Measurements from ENCODE around the gene PTPRT.

Gene PTPRT

DNA sequence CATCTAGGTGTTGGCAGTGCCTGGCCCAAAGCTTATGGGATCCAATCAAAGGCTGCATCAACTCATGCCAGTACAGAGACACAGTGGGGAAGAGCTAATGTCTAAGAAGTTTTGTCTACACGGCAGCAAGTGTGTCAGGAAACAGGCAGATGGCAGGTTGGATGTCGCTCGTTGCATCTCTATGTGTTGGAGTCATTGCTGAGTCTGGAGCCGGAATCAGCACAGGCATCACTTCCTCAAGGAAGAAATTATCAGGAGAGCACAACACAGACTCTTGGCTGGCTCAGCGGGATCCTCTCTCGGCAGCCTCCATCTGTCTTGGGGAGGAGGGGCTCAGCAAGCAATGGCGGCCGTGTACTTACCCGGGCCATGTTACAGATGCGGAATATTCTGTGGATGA lies 1104.3 kb downstream of the PTPRT start:
- no peak for FAIRE-seq

DNA sequence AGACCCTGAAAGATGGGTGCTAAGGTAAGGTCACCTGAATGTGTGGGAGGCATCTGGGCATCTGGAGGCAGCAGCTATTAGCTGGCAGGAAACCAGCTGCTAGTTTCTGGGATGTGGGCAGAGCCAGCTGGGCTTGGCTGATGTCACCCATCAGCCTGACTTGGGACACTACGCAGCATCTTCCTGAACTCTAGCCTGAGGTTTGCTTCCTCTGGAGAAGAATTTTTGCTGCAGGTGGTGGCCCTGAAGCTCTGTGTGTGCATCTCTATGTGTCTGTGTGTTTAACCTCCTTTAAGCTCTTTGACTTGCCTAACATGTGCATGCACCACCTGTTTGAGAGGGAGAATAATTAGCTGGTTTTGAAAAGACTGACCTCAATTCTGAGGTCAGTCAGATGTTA lies 1106.4 kb downstream of the PTPRT start:
- FAIRE-seq, result no peak

- no peak for FAIRE-seq
These were observed 1107.1 kb downstream of the PTPRT start for GRCh38 chr20:42082611-42083010.

GRCh38 chr20:42080956-42081355 lies 1108.8 kb downstream of the PTPRT start:
- no peak for FAIRE-seq

DNA sequence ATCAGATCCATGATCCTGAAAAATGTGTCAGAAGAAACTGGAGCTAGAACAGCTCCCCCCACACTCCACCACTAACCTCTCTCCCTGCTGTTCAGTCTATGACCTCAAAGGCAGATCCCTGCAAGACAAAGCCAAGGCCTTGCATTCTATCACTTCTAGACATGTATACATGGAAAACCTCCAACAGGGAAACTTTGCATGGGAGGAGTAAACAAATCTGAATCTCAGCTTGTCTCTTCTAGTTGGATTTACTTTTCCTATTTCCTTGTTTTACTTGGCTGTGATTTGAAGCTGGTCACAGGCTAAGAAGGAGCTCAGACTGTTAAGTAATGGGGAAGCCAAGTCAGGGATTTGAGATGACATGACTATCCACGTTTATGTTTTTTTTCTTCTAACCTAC lies 1114.8 kb downstream of the PTPRT start:
- no peak for FAIRE-seq

DNA sequence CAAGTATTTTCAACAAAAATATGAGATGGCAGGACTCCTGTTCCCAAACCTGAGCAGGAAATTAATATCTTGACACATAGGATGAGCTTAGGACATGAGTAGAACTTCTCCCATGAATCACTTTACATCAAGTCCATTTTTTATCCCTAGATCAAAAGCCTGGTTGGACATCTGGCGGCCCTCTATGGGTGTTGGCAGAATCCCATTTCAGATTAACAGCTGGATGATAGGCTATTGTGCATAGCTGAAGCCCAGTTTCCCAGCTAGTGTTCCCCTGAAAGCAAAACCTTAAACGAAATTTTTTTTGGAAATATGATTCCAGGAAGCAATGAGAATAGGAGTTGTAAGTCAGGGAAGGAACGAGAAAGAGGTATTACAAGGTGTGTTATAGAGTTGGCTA lies 1122.1 kb downstream of the PTPRT start:
- FAIRE-seq, result no peak

DNA sequence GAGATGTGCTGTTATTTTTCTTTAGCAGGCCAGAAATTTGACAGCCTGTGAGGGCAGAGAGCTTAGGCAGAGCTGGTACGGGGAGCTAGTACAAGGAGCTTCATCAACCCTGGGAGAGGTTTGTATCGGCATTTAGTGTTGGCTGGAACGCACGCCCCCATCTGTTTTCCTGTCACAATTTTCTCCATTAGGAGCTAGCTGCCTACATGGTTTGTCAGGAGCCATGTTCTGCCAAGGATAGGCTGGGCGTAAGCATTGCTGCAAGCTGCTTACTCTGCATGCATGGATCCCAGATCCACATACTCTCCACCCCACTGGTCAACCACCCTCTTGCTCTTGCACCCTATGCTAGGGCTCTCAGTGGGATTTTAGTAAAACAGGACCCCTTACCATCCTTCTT lies 1122.5 kb downstream of the PTPRT start:
- FAIRE-seq, result no peak

DNA sequence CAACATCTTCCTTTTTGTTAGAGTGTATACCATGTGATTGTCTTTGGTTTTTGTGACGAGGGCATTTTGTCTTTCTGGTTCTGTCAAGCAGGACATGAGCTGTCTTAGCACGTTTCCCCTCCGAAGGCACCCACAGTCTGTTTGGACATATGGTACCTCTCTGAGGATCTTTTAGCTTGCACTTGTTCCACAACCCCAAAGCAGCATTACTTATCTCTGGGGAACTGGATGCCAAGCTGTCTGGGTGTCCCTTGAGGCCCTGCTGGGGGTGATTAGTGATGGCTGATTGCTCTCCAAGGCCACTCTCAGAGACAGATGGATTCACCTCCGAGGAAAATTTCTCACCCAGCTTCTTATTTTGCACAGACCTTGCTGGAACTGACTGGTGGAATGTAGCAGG lies 1126.6 kb downstream of the PTPRT start:
- FAIRE-seq, result no peak

- no peak for FAIRE-seq
These were observed 1136.4 kb downstream of the PTPRT start for GRCh38 chr20:42053350-42053749.

- FAIRE-seq, result no peak
These were observed 1137.8 kb downstream of the PTPRT start for GRCh38 chr20:42051921-42052320.

DNA sequence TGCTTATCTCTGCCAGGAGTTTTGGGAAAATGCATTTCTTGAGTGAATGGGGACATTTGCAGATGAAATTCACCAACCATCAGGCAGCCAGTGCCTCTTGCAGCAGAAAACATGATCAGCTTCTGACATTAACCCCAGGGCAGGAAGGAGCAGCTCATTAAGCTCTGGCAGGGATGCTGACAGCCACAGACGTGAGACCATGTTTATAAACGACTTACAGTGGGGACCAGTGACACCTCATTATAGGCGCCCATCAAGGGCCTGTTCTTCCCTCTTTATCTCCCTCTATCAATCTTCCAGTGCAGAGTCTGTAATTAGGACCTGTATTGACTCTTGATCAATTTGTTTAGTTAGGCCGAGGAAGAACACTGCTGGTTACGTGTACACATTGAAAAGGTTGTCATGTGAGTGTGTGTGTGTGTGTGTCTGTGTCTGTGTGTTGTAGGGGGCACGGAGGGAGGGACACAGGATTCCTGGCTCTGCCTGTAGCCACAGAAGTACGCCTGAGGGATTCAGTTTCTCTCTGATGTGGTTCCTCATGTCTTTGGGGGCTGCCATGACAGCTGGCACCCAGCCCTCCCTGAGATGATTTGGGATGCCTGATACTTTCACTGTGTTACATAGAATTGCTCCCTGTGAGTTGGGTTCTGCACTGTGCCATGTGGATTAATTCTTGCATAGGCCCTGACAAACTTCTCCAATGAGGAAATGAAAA lies 1143.2 kb downstream of the PTPRT start:
- no peak for FAIRE-seq

DNA sequence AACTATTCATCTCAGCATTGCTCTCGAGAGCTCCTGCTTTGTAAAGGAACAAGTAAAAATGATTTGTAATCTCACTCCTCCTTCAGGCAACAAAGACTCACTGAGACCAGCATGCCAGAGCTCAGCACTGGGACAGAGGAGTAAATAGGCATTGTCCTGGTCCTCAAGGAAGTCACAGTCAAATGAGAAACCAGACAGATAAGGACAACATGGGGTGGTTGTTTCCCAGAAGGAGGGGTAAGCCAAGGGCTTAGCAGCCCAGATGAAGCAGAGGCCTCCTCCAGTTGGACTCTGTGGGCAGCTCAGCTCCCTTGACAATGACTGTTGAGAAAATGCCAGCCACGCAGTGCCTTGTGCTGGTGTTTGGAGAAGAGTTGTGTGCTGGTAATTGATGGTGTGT lies 1145.8 kb downstream of the PTPRT start:
- no peak for FAIRE-seq

DNA sequence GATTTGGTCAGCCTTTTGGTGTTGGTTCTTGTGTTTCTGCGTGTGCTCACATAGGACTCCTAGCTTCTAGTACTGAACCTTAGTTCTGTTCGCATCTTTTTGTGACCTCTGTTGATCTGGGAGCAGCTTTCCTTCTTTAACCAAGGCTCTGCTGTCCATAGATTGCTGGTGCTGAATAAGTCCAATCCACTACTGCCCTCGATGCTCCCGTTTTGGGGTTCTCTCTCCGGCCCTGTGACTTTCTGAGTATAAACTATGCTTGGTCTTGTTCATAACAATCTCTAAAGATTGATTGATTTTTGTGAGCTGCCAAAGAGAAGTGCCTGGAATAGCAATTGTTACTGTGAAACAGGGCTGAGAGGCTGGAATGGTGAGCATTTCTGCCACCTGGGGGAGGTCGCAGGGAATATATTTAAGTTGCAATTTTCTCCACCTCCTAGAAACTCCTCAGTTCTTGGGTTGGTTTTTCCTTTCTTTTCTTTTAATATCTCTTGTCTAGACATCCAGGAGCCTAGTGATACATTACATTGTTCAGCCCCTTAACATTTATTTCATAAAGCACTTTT lies 1148.6 kb downstream of the PTPRT start:
- FAIRE-seq, result no peak

GRCh38 chr20:42027746-42028268 lies 1161.9 kb downstream of the PTPRT start:
- no peak for FAIRE-seq

DNA sequence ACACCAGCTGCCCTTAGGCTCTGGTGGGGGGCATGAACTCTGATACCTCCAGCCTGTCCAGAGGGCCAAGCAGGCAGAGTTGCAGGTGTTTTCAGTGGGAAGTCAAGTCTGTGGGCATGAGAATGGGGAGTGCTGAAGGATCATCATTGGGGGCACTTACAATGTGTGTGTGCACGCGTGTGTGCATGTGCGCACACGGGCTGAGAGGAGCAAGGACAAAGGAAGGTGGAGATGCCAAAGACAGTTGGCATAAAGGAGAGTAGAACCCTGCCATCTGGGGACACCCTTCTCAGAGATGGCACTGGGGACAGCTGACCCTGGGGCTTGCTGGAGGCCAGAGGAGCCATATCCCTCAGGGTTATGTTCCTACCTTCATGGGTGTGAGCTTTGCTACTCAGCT lies 1163.1 kb downstream of the PTPRT start:
- no peak for FAIRE-seq

GRCh38 chr20:42024653-42025052 lies 1165.1 kb downstream of the PTPRT start:
- no peak for FAIRE-seq

All from TTC549 (cell line).